Activated T-cell treated with anti-CD3 and anti-CD28 coated beads, Interleukin-2, amount 50 U/mL, for 72 hours (primary cell): ENCODE measurements around the gene GLG1. TPM values are rescaled to one million over a fixed set of nuclear protein-coding genes. Genes with fewer than 3 reads are reported as not detected.

Source experiments
- ATAC-seq, 2 donors: fragments of 150-1000 bp; cut with Tn5 transposase; replicated peaks in 1 of 2; 2 replicates each; pipeline ENCODE4 v1.10.0; 2021; ENCODE audit warnings: moderate library complexity in 2 of 2, mild to moderate bottlenecking in 1 of 2
- DNase-seq, 2 donors: peaks; one replicate each; pipeline ENCODE4 v3.0.0; 2021 to 2022; ENCODE audit warnings: mixed read lengths in 1 of 2
- H3K27ac Mint-ChIP-seq: one replicate; pipeline ENCODE4 v1.8.0; 2022; ENCODE audit warnings: mild to moderate bottlenecking, moderate library complexity, mixed read lengths
- H3K27me3 Mint-ChIP-seq: one replicate; pipeline ENCODE4 v1.8.0; 2022; ENCODE audit warnings: low read depth, mixed read lengths
- H3K36me3 Mint-ChIP-seq, 2 donors: one replicate each; pipeline ENCODE4 v1.8.0; 2022; ENCODE audit warnings: mixed read lengths in 2 of 2, mild to moderate bottlenecking in 1 of 2; ENCODE audit not compliant: insufficient read depth in 2 of 2
- H3K4me1 Mint-ChIP-seq: one replicate; pipeline ENCODE4 v1.8.0; 2022; ENCODE audit warnings: low read depth, mixed read lengths
- H3K4me3 Mint-ChIP-seq, 2 donors: one replicate each; pipeline ENCODE4 v1.8.0; 2022; ENCODE audit warnings: mild to moderate bottlenecking in 2 of 2, mixed read lengths in 2 of 2, moderate library complexity in 2 of 2
- H3K9me3 Mint-ChIP-seq, 2 donors: one replicate each; pipeline ENCODE4 v1.8.0; 2022; ENCODE audit warnings: mixed read lengths in 2 of 2
- total RNA-seq, 2 donors: library from RNA; stranded (reverse); gene quantifications; one replicate each; pipeline ENCODE4 v1.2.3, GENCODE V29; 2022

Gene GLG1
- total RNA-seq, 2 donors from 2014 or later = 67.4 to 72.3 TPM

- H3K36me3 Mint-ChIP-seq = peaks cover 13 to 61% of the 10 kb centered on the region in 2 donors
- H3K4me1 Mint-ChIP-seq = peaks cover 62% of the 10 kb centered on the region
- DNase-seq (peak; percentile 25 to 38), ATAC-seq (peak; percentile 92 to 94)
- peak overlapping the region; percentile 95 for H3K27ac Mint-ChIP-seq
- H3K4me3 Mint-ChIP-seq = peak overlapping the region; percentile 75 to 87
- no peaks in the 10 kb centered on the region for H3K27me3 Mint-ChIP-seq
- no peaks in the 10 kb centered on the region for H3K9me3 Mint-ChIP-seq
Observed at GRCh38 chr16:74626741-74627416, 20.0 kb upstream of the GLG1 start.

GRCh38 chr16:74625500-74626350, 18.8 kb upstream of the GLG1 start:
- DNase-seq (peak; percentile 28 to 42), ATAC-seq (peak; percentile 24 to 29)
- Mint-ChIP-seq H3K4me3 (peak overlapping the region; percentile 75 to 87), H3K27ac (peak overlapping the region; percentile 95), H3K9me3 (no peaks in the 10 kb centered on the region), H3K27me3 (no peaks in the 10 kb centered on the region), H3K4me1 (peaks cover 62% of the 10 kb centered on the region), H3K36me3 (peaks cover 14 to 59% of the 10 kb centered on the region in 2 donors)

GRCh38 chr16:74623839-74624235, 16.9 kb upstream of the GLG1 start:
- Mint-ChIP-seq H3K9me3 (no peaks in the 10 kb centered on the region), H3K27ac (no peak overlapping the region), H3K27me3 (no peaks in the 10 kb centered on the region), H3K4me3 (no peak overlapping the region), H3K4me1 (peaks cover 46% of the 10 kb centered on the region), H3K36me3 (peaks cover 14 to 51% of the 10 kb centered on the region in 2 donors)
- ATAC-seq = no peak
- no peak for DNase-seq

GRCh38 chr16:74623214-74623838, 16.4 kb upstream of the GLG1 start:
- Mint-ChIP-seq H3K27ac (no peak overlapping the region), H3K36me3 (peaks cover 12 to 47% of the 10 kb centered on the region in 2 donors), H3K4me3 (no peak overlapping the region), H3K27me3 (no peaks in the 10 kb centered on the region), H3K9me3 (no peaks in the 10 kb centered on the region), H3K4me1 (peaks cover 42% of the 10 kb centered on the region)
- DNase-seq (no peak), ATAC-seq (no peak)

- ATAC-seq (no peak), DNase-seq (no peak)
- Mint-ChIP-seq H3K4me3 (no peak overlapping the region), H3K27ac (no peak overlapping the region), H3K9me3 (no peaks in the 10 kb centered on the region), H3K4me1 (peaks cover 42% of the 10 kb centered on the region), H3K27me3 (no peaks in the 10 kb centered on the region), H3K36me3 (peaks cover 10 to 47% of the 10 kb centered on the region in 2 donors)
Observed at GRCh38 chr16:74622005-74622404, 15.1 kb upstream of the GLG1 start.

- H3K4me1 Mint-ChIP-seq = peaks cover 14% of the 10 kb centered on the region
- ATAC-seq = peak in 1 of 2 donors; percentile 20
- no peak overlapping the region for H3K4me3 Mint-ChIP-seq
- H3K27me3 Mint-ChIP-seq = no peaks in the 10 kb centered on the region
- DNase-seq = no peak
- no peaks in the 10 kb centered on the region for H3K9me3 Mint-ChIP-seq
- peak overlapping the region; percentile 70 for H3K27ac Mint-ChIP-seq
- peaks cover 4 to 11% of the 10 kb centered on the region in 2 donors for H3K36me3 Mint-ChIP-seq
Observed at GRCh38 chr16:74617206-74617788, 10.4 kb upstream of the GLG1 start.

GRCh38 chr16:74611721-74612120, 4.8 kb upstream of the GLG1 start:
- ATAC-seq = no peak
- H3K27ac Mint-ChIP-seq = no peak overlapping the region
- no peaks in the 10 kb centered on the region for H3K27me3 Mint-ChIP-seq
- H3K4me1 Mint-ChIP-seq = peaks cover 22% of the 10 kb centered on the region
- peaks cover 0 to 1% of the 10 kb centered on the region in 2 donors for H3K36me3 Mint-ChIP-seq
- H3K4me3 Mint-ChIP-seq = no peak overlapping the region
- no peak for DNase-seq
- H3K9me3 Mint-ChIP-seq = no peaks in the 10 kb centered on the region

- no peak for ATAC-seq
- H3K36me3 Mint-ChIP-seq = peaks cover 4% of the 10 kb centered on the region in 2 donors
- H3K27me3 Mint-ChIP-seq = no peaks in the 10 kb centered on the region
- peaks cover 45% of the 10 kb centered on the region for H3K4me1 Mint-ChIP-seq
- peak in 1 of 2 donors; percentile 33 for DNase-seq
- H3K27ac Mint-ChIP-seq = no peak overlapping the region
- H3K9me3 Mint-ChIP-seq = no peaks in the 10 kb centered on the region
- H3K4me3 Mint-ChIP-seq = peak overlapping the region; percentile 58 to 66
Observed at GRCh38 chr16:74608944-74609343, 2.0 kb upstream of the GLG1 start.

- H3K4me1 Mint-ChIP-seq = peaks cover 51% of the 10 kb centered on the region
Observed at GRCh38 chr16:74608381-74608780, 1.5 kb upstream of the GLG1 start.

GRCh38 chr16:74607962-74608356, 1.0 kb upstream of the GLG1 start:
- Mint-ChIP-seq H3K4me3 (peak overlapping the region; percentile 97 to 98), H3K36me3 (peaks cover 4% of the 10 kb centered on the region in 2 donors), H3K27ac (no peak overlapping the region), H3K27me3 (no peaks in the 10 kb centered on the region), H3K4me1 (peaks cover 55% of the 10 kb centered on the region), H3K9me3 (no peaks in the 10 kb centered on the region)
- ATAC-seq (no peak), DNase-seq (no peak)

More at GRCh38 chr16:74608381-74608780, 1.5 kb upstream of the GLG1 start:
- no peak overlapping the region for H3K27ac Mint-ChIP-seq
- peak overlapping the region; percentile 97 to 98 for H3K4me3 Mint-ChIP-seq
- H3K27me3 Mint-ChIP-seq = no peaks in the 10 kb centered on the region
- peaks cover 4% of the 10 kb centered on the region in 2 donors for H3K36me3 Mint-ChIP-seq
- ATAC-seq (no peak), DNase-seq (no peak)
- H3K9me3 Mint-ChIP-seq = no peaks in the 10 kb centered on the region

GRCh38 chr16:74607310-74607961, 522 bp upstream of the GLG1 start:
- no peaks in the 10 kb centered on the region for H3K9me3 Mint-ChIP-seq
- H3K27ac Mint-ChIP-seq = peak overlapping the region; percentile 77
- H3K4me1 Mint-ChIP-seq = peaks cover 60% of the 10 kb centered on the region
- DNase-seq (no peak), ATAC-seq (peak in 1 of 2 donors; percentile 0)
- H3K4me3 Mint-ChIP-seq = peak overlapping the region; percentile 97 to 98
- peaks cover 4% of the 10 kb centered on the region in 2 donors for H3K36me3 Mint-ChIP-seq
- H3K27me3 Mint-ChIP-seq = no peaks in the 10 kb centered on the region

GRCh38 chr16:74605746-74606520, 981 bp downstream of the GLG1 start:
- peaks cover 73% of the 10 kb centered on the region for H3K4me1 Mint-ChIP-seq
- H3K4me3 Mint-ChIP-seq = peak overlapping the region; percentile 97 to 98
- peak overlapping the region; percentile 96 for H3K27ac Mint-ChIP-seq
- no peaks in the 10 kb centered on the region for H3K9me3 Mint-ChIP-seq
- H3K36me3 Mint-ChIP-seq = peaks cover 4% of the 10 kb centered on the region in 2 donors
- DNase-seq (no peak), ATAC-seq (no peak)
- H3K27me3 Mint-ChIP-seq = no peaks in the 10 kb centered on the region
